Fibroblast of lung (primary cell): Measurements from ENCODE around the gene TERT. TPM values are rescaled to one million over a fixed set of nuclear protein-coding genes. Genes with fewer than 3 reads are reported as not detected.

Experiments used
- DNase-seq, 2 donors: peaks; one replicate each; pipeline versions ENCODE4 v3.0.0 to v3.0.0-alpha.2; 2010; ENCODE audit warnings: low read depth in 2 of 2
- H2AFZ ChIP-seq: 2 replicates; pipeline ENCODE4 v1.5.1; 2012; ENCODE audit warnings: low read length, control low read depth, inconsistent platforms
- H3K27ac ChIP-seq: 2 replicates; pipeline ENCODE4 v1.5.1; 2011; ENCODE audit warnings: low read length, control low read depth; ENCODE audit not compliant: insufficient read depth
- H3K27me3 ChIP-seq: 2 replicates; pipeline ENCODE4 v1.5.1; 2011; ENCODE audit warnings: mild to moderate bottlenecking, low read length; ENCODE audit not compliant: control insufficient read depth, insufficient read depth
- H3K36me3 ChIP-seq: 2 replicates; pipeline ENCODE4 v1.5.1; 2011; ENCODE audit warnings: low read length; ENCODE audit not compliant: control insufficient read depth, insufficient read depth
- H3K4me1 ChIP-seq: 2 replicates; pipeline ENCODE4 v1.5.1; 2011; ENCODE audit warnings: low read length; ENCODE audit not compliant: control insufficient read depth, insufficient read depth; ENCODE audit errors: extremely low read depth
- H3K4me2 ChIP-seq: 2 replicates; pipeline ENCODE4 v1.5.1; 2011; ENCODE audit warnings: low read length, control low read depth; ENCODE audit not compliant: insufficient read depth; ENCODE audit errors: extremely low read depth
- H3K4me3 ChIP-seq, 4 experiments: fragments of 200-600 bp in 1 of 4; sonication (generic) in 1 of 4; replicated peaks in 1 of 4; 2 replicates each; pipeline ENCODE4 v1.5.1; 2011 to 2016; ENCODE audit warnings: low read length in 4 of 4, low read depth in 3 of 4, mild to moderate bottlenecking in 3 of 4, control low read depth in 2 of 4, inconsistent platforms in 1 of 4, mixed read lengths in 1 of 4; ENCODE audit not compliant: insufficient read depth in 1 of 4; ENCODE audit errors: control extremely low read depth in 1 of 4
- H3K79me2 ChIP-seq: 2 replicates; pipeline ENCODE4 v1.5.1; 2012; ENCODE audit warnings: mild to moderate bottlenecking, low read length, inconsistent platforms; ENCODE audit not compliant: control insufficient read depth, insufficient read depth
- H3K9ac ChIP-seq: 2 replicates; pipeline ENCODE4 v1.5.1; 2011; ENCODE audit warnings: mild to moderate bottlenecking, low read length, control low read depth; ENCODE audit not compliant: insufficient read depth
- H3K9me3 ChIP-seq: 2 replicates; pipeline ENCODE4 v1.5.1; 2012; ENCODE audit warnings: low read depth, low read length; ENCODE audit not compliant: control insufficient read depth, insufficient read depth
- H4K20me1 ChIP-seq: 2 replicates; pipeline ENCODE4 v1.5.1; 2011; ENCODE audit warnings: low read length; ENCODE audit not compliant: control insufficient read depth, insufficient read depth; ENCODE audit errors: extremely low read depth
- CTCF ChIP-seq, 2 donors: IDR thresholded peaks in 1 of 2; conservative IDR thresholded peaks in 1 of 2; 1 replicate in 1 of 2; 2 replicates in 1 of 2; pipeline ENCODE4 v1.5.1; 2011 to 2012; ENCODE audit warnings: low read length in 2 of 2, control low read depth in 1 of 2, inconsistent platforms in 1 of 2, low read depth in 1 of 2, mild to moderate bottlenecking in 1 of 2
- EZH2 ChIP-seq: IDR thresholded peaks from 2 replicates; pipeline ENCODE4 v1.5.1; 2012; ENCODE audit warnings: low read length, control low read depth, mild to moderate bottlenecking; ENCODE audit errors: missing control alignments
- polyA plus RNA-seq, 2 donors: library from polyadenylated mRNA; depleted of rRNA in 1 of 2; stranded (reverse) in 1 of 2; unstranded in 1 of 2; fragments of >200 nt; gene quantifications; 2 replicates each; pipeline ENCODE4 v1.2.1, GENCODE V29; 2011 to 2012; ENCODE audit warnings: missing spikeins in 1 of 2
- total RNA-seq: library from RNA; depleted of rRNA; stranded (reverse); fragments of >200 nt; gene quantifications from 2 replicates; pipeline ENCODE4 v1.2.1, GENCODE V29; 2014

Gene TERT
- total and polyA plus RNA-seq, 2 donors (not counting 1 experiment from before 2014, with no cell fraction given), result not detected

GRCh38 chr5:1338506-1339070 lies 43.7 kb upstream of the TERT start:
- no peak overlapping the region for H2AFZ ChIP-seq

GRCh38 chr5:1338196-1338490 lies 43.3 kb upstream of the TERT start:
- DNase-seq, result no peak
- no peaks in the 10 kb centered on the region for H3K27me3 ChIP-seq
- no peaks in the 10 kb centered on the region for H4K20me1 ChIP-seq
- no peak overlapping the region for H3K4me2 ChIP-seq
- no peak overlapping the region for H3K4me3 ChIP-seq
- H3K9ac ChIP-seq, result no peak overlapping the region
- peaks cover 36% of the 10 kb centered on the region for H3K36me3 ChIP-seq
- H3K9me3 ChIP-seq, result no peaks in the 10 kb centered on the region
- no peaks in the 10 kb centered on the region for H3K4me1 ChIP-seq
- TF ChIP-seq EZH2, result no peak
- no peak for TF ChIP-seq CTCF (conservative IDR thresholded peaks at IDR 0.05 in 1 of 2, IDR thresholded peaks at IDR 0.05 in 1 of 2; ENCODE audit: low read depth in 1 of 2, low read length in 2 of 2)
- no peaks in the 10 kb centered on the region for H3K79me2 ChIP-seq
- H2AFZ ChIP-seq, result no peak overlapping the region
- H3K27ac ChIP-seq, result no peak overlapping the region

More at GRCh38 chr5:1338506-1339070, 43.7 kb upstream of the TERT start:
- DNase-seq, result no peak
- H3K9me3 ChIP-seq, result no peaks in the 10 kb centered on the region
- H4K20me1 ChIP-seq, result no peaks in the 10 kb centered on the region
- no peak overlapping the region for H3K9ac ChIP-seq
- no peak overlapping the region for H3K4me3 ChIP-seq
- no peak overlapping the region for H3K4me2 ChIP-seq
- no peak overlapping the region for H3K27ac ChIP-seq
- TF ChIP-seq EZH2, result no peak
- no peak for TF ChIP-seq CTCF (conservative IDR thresholded peaks at IDR 0.05 in 1 of 2, IDR thresholded peaks at IDR 0.05 in 1 of 2; ENCODE audit: low read depth in 1 of 2, low read length in 2 of 2)
- H3K27me3 ChIP-seq, result no peaks in the 10 kb centered on the region
- peaks cover 2% of the 10 kb centered on the region for H3K4me1 ChIP-seq
- H3K36me3 ChIP-seq, result peaks cover 32% of the 10 kb centered on the region
- H3K79me2 ChIP-seq, result peaks cover 3% of the 10 kb centered on the region

GRCh38 chr5:1337489-1338195 lies 42.8 kb upstream of the TERT start:
- no peak for DNase-seq

More at GRCh38 chr5:1337489-1338195, 42.8 kb upstream of the TERT start:
- Histone ChIP-seq H3K4me3 (no peak overlapping the region), H3K36me3 (peaks cover 36% of the 10 kb centered on the region), H3K27ac (no peak overlapping the region), H3K79me2 (no peaks in the 10 kb centered on the region), H3K4me1 (no peaks in the 10 kb centered on the region), H3K9me3 (no peaks in the 10 kb centered on the region), H3K4me2 (no peak overlapping the region), H3K9ac (no peak overlapping the region), H4K20me1 (no peaks in the 10 kb centered on the region), H2AFZ (no peak overlapping the region), H3K27me3 (no peaks in the 10 kb centered on the region)
- TF ChIP-seq EZH2 (no peak), CTCF (conservative IDR thresholded peaks at IDR 0.05 in 1 of 2, IDR thresholded peaks at IDR 0.05 in 1 of 2; ENCODE audit: low read depth in 1 of 2, low read length in 2 of 2) (no peak)
